Activated T-cell treated with anti-CD3 and anti-CD28 coated beads for 1 hour (primary cell): Measurements from ENCODE around the gene TMA7B.

ENCODE experiments used
- DNase-seq: peaks from one replicate; pipeline ENCODE4 v3.0.0-alpha.2; 2020; ENCODE audit warnings: low read depth

TMA7B gene

GRCh38 chr22:39954584-39955055 lies 5.6 kb upstream of the TMA7B start:
- no peak for DNase-seq

- DNase-seq: no peak
These were observed 4.5 kb upstream of the TMA7B start for GRCh38 chr22:39955675-39956074.

- no peak for DNase-seq
These were observed 3.1 kb upstream of the TMA7B start for GRCh38 chr22:39956932-39957664.

- DNase-seq: no peak
These were observed 2.0 kb upstream of the TMA7B start for GRCh38 chr22:39958009-39958711.

- no peak for DNase-seq
These were observed 1.1 kb upstream of the TMA7B start for GRCh38 chr22:39958949-39959639.

- peak; percentile 29 for DNase-seq
These were observed 872 bp downstream of the TMA7B start for GRCh38 chr22:39960791-39961746.

- no peak for DNase-seq
These were observed 1.9 kb downstream of the TMA7B start for GRCh38 chr22:39962071-39962470.

GRCh38 chr22:39965748-39966147 lies 5.6 kb downstream of the TMA7B start:
- no peak for DNase-seq

GRCh38 chr22:39966470-39966869 lies 6.3 kb downstream of the TMA7B start:
- DNase-seq: no peak

- no peak for DNase-seq
These were observed 7.1 kb downstream of the TMA7B start for GRCh38 chr22:39967103-39967829.

- DNase-seq: no peak
These were observed 8.1 kb downstream of the TMA7B start for GRCh38 chr22:39967996-39968972.

- no peak for DNase-seq
These were observed 10.5 kb downstream of the TMA7B start for GRCh38 chr22:39970742-39971141.

- no peak for DNase-seq
These were observed 12.4 kb downstream of the TMA7B start for GRCh38 chr22:39972641-39973040.

- DNase-seq: no peak
These were observed 13.5 kb downstream of the TMA7B start for GRCh38 chr22:39973656-39974055.

- no peak for DNase-seq
These were observed 13.9 kb downstream of the TMA7B start for GRCh38 chr22:39974065-39974464.

- DNase-seq: no peak
These were observed 18.9 kb downstream of the TMA7B start for GRCh38 chr22:39979048-39979447.

- DNase-seq: no peak
These were observed 19.3 kb downstream of the TMA7B start for GRCh38 chr22:39979458-39979857.

- no peak for DNase-seq
These were observed 20.4 kb downstream of the TMA7B start for GRCh38 chr22:39980596-39980995.

- no peak for DNase-seq
These were observed 23.1 kb downstream of the TMA7B start for GRCh38 chr22:39983346-39983745.

- DNase-seq: no peak
These were observed 23.8 kb downstream of the TMA7B start for GRCh38 chr22:39984006-39984405.
